HL-60/S4 treated with phorbol 12-myristate 13-acetate at 8.2 ng/mL for 4 days and 3 days (cell line): ENCODE data around the gene DNAJB1.

Experiments
- in situ Hi-C: fragments of 300-500 bp; cut with MboI; formaldehyde crosslinking; loops from 2 replicates; pipeline ENCODE4 v1.15.0; 2022; ENCODE audit warnings: low sequenced_read_pairs

DNAJB1 gene

GRCh38 chr19:14497228-14497921 is 20.8 kb downstream of the DNAJB1 start:
- in situ Hi-C loops, result no loop called here

GRCh38 chr19:14496834-14497227 is 21.4 kb downstream of the DNAJB1 start:
- in situ Hi-C loops, result no loop called here

GRCh38 chr19:14496029-14496833 is 22.0 kb downstream of the DNAJB1 start, which contains the start of gene GIPC1:
Gene GIPC1, minus strand, starts transcription at chr19:14496127. Its CDS starts 13,151 bp downstream, at chr19:14482976.
- in situ Hi-C loops, result no loop called here

- in situ Hi-C loops, result no loop called here
These were observed 22.5 kb downstream of the DNAJB1 start for GRCh38 chr19:14495672-14496028.

GRCh38 chr19:14494910-14495671 is 23.1 kb downstream of the DNAJB1 start:
- in situ Hi-C loops, result no loop called here

- in situ Hi-C loops, result no loop called here
These were observed 23.8 kb downstream of the DNAJB1 start for GRCh38 chr19:14494411-14494810.

- in situ Hi-C loops, result no loop called here
These were observed 25.4 kb downstream of the DNAJB1 start for GRCh38 chr19:14492756-14493337.

- in situ Hi-C loops, result no loop called here
These were observed 30.6 kb downstream of the DNAJB1 start for GRCh38 chr19:14487370-14488125.

GRCh38 chr19:14482172-14482941 is 35.8 kb downstream of the DNAJB1 start:
- in situ Hi-C loops, result no loop called here

GRCh38 chr19:14480700-14481079 is 37.5 kb downstream of the DNAJB1 start:
- in situ Hi-C loops, result no loop called here

- in situ Hi-C loops, result no loop called here
These were observed 38.1 kb downstream of the DNAJB1 start for GRCh38 chr19:14479975-14480699.

- in situ Hi-C loops, result no loop called here
These were observed 38.8 kb downstream of the DNAJB1 start for GRCh38 chr19:14479309-14479974.

GRCh38 chr19:14478113-14478545 is 40.1 kb downstream of the DNAJB1 start:
- in situ Hi-C loops, result no loop called here

GRCh38 chr19:14477418-14478112 is 40.6 kb downstream of the DNAJB1 start:
- in situ Hi-C loops, result no loop called here

- in situ Hi-C loops, result no loop called here
These were observed 41.4 kb downstream of the DNAJB1 start for GRCh38 chr19:14476673-14477401.

- in situ Hi-C loops, result no loop called here
These were observed 41.9 kb downstream of the DNAJB1 start for GRCh38 chr19:14476327-14476672.
